ENCODE data around the gene ZG16.

ZG16 gene

GRCh38 chr16:29825145-29826044 is 47.3 kb downstream of the ZG16 start:
- DNase-seq (ENCODE audit: low read depth) = no peak

GRCh38 chr16:29826342-29826695 is 48.3 kb downstream of the ZG16 start:
- no peak for DNase-seq (ENCODE audit: low read depth)

- DNase-seq (ENCODE audit: low read depth) = no peak
These were observed 52.7 kb downstream of the ZG16 start for GRCh38 chr16:29830774-29831173.

GRCh38 chr16:29831490-29831889 is 53.4 kb downstream of the ZG16 start:
- no peak for DNase-seq (ENCODE audit: low read depth)

All from stimulated activated CD8-positive, alpha-beta memory T cell treated with anti-CD3 and anti-CD28 coated beads, Interleukin-12 subunit alpha, Interleukin-12 subunit beta, amount 100 ng/mL, for 4 hours (primary cell).